Activated CD8-positive, alpha-beta T cell treated with anti-CD3 and anti-CD28 coated beads, Interleukin-2, amount 10 ng/mL, durations not matched to agents 7 days and 5 days (primary cell): ENCODE measurements around the gene DLX6. TPM values are rescaled to one million over a fixed set of nuclear protein-coding genes. Genes with fewer than 3 reads are reported as not detected.

Experiments used
- ATAC-seq: fragments of 150-1000 bp; cut with Tn5 transposase; one replicate; pipeline ENCODE4 v1.10.0; 2021; ENCODE audit warnings: moderate library complexity
- CTCF ChIA-PET: fragments of 350-600 bp; sonication (Branson Sonifier 250); formaldehyde crosslinking; loops from one replicate; lab custom pipeline; 2021; ENCODE audit warnings: antibody characterized with exemption; lab: Charles Lee
- POLR2A ChIA-PET: fragments of 350-600 bp; sonication (Branson Sonifier 250); formaldehyde crosslinking; loops from one replicate; lab custom pipeline; 2021; ENCODE audit warnings: antibody characterized with exemption; lab: Charles Lee
- DNase-seq: peaks from one replicate; pipeline ENCODE4 v3.0.0-alpha.2; 2020
- H3K27ac Mint-ChIP-seq: one replicate; pipeline ENCODE4 v1.8.0; 2021; ENCODE audit warnings: mild to moderate bottlenecking, mixed read lengths
- H3K27me3 Mint-ChIP-seq: one replicate; pipeline ENCODE4 v1.8.0; 2021; ENCODE audit warnings: low read depth, mixed read lengths
- H3K36me3 Mint-ChIP-seq: one replicate; pipeline ENCODE4 v1.8.0; 2021; ENCODE audit warnings: low read depth, mixed read lengths
- H3K4me1 Mint-ChIP-seq: one replicate; pipeline ENCODE4 v1.8.0; 2021; ENCODE audit warnings: low read depth, mixed read lengths
- H3K4me3 Mint-ChIP-seq: one replicate; pipeline ENCODE4 v1.8.0; 2021; ENCODE audit warnings: mild to moderate bottlenecking, mixed read lengths
- H3K9me3 Mint-ChIP-seq: one replicate; pipeline ENCODE4 v1.8.0; 2022; ENCODE audit warnings: mixed read lengths; ENCODE audit not compliant: insufficient read depth
- total RNA-seq, 2 experiments: library from RNA; stranded (reverse); gene quantifications; one replicate each; pipeline ENCODE4 v1.2.3, GENCODE V29; 2021

DLX6 gene
- total RNA-seq: not detected

DNA sequence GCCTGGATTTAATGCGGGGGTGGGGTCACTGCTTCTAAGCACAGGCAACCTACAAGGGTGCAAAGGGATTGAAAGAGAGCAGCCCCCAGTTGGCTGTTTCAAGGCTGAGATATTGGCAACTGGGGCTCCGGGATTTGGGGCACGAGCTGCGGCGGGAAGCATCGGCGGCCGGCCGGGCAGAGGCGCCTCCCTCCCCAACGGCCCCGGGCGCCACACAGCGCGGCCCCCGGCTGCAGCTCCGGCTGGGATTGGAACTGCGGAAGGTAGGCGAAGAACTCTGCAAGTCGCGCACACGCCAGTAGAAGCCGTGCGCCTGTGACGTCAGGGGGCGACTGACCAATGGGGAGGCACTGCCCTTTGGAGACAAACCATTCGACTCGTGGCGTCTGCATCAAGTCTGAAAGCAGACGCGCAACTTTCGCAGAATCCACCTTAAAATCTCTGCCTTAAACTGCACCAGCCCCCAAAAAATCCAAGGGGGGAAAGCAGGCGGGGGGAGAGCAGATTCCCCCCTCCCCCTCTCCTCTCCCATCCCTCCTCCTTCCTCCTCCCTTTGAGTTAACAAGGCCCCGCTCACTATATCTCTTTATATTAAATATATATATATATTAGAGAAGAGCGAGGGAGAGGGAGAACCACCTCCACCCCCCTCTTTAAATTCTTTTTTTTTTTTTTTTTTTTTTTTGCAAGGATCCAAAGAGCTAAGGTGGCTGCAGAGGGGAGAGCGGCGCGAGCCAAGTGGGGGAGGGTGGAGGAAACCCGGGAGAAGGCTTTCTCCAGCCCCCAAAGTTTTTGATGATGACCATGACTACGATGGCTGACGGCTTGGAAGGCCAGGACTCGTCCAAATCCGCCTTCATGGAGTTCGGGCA is at the start of gene DLX6:
DLX6 (plus strand) TSS at position 371 of the 872 bp plus-strand sequence; CDS start at position 796, 425 bp downstream.
- DNase-seq (peak; percentile 41), ATAC-seq (peak; percentile 45)
- Mint-ChIP-seq H3K4me1 (peaks cover 12% of the 10 kb centered on the region), H3K36me3 (peaks cover 3% of the 10 kb centered on the region), H3K9me3 (no peaks in the 10 kb centered on the region), H3K4me3 (peak within 1 kb of the TSS; percentile 57), H3K27me3 (peaks cover 79% of the 10 kb centered on the region), H3K27ac (no peak within 1 kb of the TSS)
- CTCF ChIA-PET: interaction anchor here (1.8 kb wide), 1 partner anchor 22 kb away, joined by 7 read pairs; no protein-coding TSS in a partner anchor
- POLR2A ChIA-PET: interaction anchor here (0.6 to 1.2 kb wide), 4 partner anchors 16 to 1739 kb away, joined by 3 read pairs; partner anchors contain the start of gene SDHAF3

DNA sequence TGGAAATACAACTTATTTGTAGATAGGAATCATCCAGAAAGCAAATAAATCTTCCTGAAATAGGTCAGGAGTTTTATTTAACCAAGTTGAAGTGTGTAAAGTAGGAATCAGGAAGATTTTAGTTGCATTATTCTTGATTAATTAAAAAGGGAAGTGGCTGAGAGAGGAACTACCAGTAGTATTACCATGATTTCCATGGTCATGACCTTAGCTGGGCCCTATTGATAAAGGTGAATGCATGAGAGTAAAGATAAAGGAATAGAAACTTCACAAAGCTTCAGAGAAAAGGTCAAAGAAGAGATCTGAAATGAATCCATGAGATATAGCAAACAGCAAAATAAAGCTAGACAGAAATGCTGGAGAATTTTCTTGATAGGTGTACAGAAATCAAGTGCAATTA is 46.2 kb upstream of the DLX6 start:
- peaks cover 9% of the 10 kb centered on the region for H3K27me3 Mint-ChIP-seq
- no peaks in the 10 kb centered on the region for H3K9me3 Mint-ChIP-seq
- POLR2A ChIA-PET: no interaction called here
- H3K27ac Mint-ChIP-seq: no peak overlapping the region
- no peak overlapping the region for H3K4me3 Mint-ChIP-seq
- no peaks in the 10 kb centered on the region for H3K36me3 Mint-ChIP-seq
- DNase-seq: no peak
- CTCF ChIA-PET: no interaction called here
- no peak for ATAC-seq
- no peaks in the 10 kb centered on the region for H3K4me1 Mint-ChIP-seq

DNA sequence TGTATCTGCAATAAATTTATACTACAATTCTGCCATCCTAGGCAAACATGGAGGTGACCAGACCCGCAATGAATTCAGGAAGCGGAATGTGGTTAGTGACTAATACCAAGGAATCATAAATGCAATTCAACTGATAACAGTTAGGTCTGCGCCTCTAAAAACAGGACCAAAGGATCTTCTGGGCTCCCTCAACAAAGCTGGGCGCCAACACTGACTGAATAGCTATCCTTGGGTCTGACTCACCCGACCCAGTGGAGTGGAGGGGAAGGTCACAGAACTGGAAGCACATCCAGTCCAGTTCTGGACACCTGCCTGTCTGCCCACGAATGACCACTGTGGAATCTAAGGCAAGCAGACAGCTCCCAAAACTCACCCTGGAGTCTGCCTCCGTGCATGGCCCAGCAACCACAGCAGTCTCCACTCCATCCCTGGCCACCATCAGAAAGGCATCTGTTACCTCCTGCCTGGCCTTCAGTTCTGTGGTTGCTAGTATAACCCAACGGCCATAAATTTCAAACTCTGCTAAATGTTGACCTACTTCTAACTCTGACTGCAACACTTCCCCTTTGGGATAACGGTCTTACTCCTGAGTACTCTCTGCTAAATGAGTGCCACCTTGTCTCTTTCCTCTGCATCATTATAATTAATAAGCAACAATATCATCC is 43.0 kb upstream of the DLX6 start:
- no peak overlapping the region for H3K27ac Mint-ChIP-seq
- H3K27me3 Mint-ChIP-seq: peaks cover 12% of the 10 kb centered on the region
- ChIA-PET CTCF (no interaction called here), POLR2A (interaction anchor here (0.6 kb wide), 1 partner anchor 414 kb away, joined by 3 read pairs; no protein-coding TSS in a partner anchor)
- no peaks in the 10 kb centered on the region for H3K36me3 Mint-ChIP-seq
- H3K9me3 Mint-ChIP-seq: no peaks in the 10 kb centered on the region
- ATAC-seq (no peak), DNase-seq (no peak)
- no peak overlapping the region for H3K4me3 Mint-ChIP-seq
- H3K4me1 Mint-ChIP-seq: no peaks in the 10 kb centered on the region

DNA sequence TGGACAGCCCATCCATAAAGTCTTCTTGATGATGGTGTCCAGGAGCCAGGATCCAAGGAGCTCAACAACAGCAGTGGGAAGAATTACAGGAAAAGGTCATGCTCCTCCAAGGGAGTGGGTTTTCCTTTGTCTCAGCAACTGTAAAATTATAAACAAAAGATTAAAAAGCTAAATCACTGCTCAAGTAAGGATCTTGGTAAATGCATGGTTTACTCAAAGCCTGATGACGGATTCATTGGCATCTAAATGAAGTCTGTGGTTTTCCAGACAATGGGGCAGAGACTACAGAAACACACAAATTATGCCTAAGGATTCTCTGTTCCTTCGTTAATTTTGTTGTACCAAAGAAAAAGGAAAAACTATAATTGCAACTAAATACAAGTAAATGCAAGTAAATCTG is 36.4 kb upstream of the DLX6 start:
- H3K27me3 Mint-ChIP-seq: peaks cover 16% of the 10 kb centered on the region
- ATAC-seq (no peak), DNase-seq (no peak)
- H3K27ac Mint-ChIP-seq: no peak overlapping the region
- no peaks in the 10 kb centered on the region for H3K9me3 Mint-ChIP-seq
- no peak overlapping the region for H3K4me3 Mint-ChIP-seq
- ChIA-PET CTCF (no interaction called here), POLR2A (interaction anchor here (0.6 kb wide), 1 partner anchor 80 kb away, joined by 3 read pairs; no protein-coding TSS in a partner anchor)
- H3K36me3 Mint-ChIP-seq: no peaks in the 10 kb centered on the region
- H3K4me1 Mint-ChIP-seq: no peaks in the 10 kb centered on the region

DNA sequence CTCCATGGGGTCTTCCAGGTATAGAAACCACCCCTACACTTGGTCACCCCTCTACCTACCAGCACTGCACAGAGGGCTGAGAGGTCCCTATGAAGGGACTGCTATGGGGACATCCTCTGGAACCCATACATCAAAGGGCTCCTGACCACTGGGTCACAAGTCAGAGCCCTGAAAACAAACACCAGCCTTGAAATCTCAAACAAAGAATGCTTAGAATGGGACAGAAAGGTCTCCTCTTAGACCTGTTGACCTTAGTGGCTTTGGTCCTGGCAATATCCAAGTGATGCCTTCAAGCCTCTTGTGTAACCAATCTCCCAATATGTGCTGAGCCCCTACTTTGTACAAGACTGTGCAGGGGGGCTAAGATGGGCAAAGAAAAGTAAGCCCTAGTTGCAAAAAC is 34.6 kb upstream of the DLX6 start:
- no peak overlapping the region for H3K4me3 Mint-ChIP-seq
- H3K27me3 Mint-ChIP-seq: peaks cover 16% of the 10 kb centered on the region
- H3K36me3 Mint-ChIP-seq: no peaks in the 10 kb centered on the region
- CTCF ChIA-PET: no interaction called here
- no peaks in the 10 kb centered on the region for H3K4me1 Mint-ChIP-seq
- no peak for ATAC-seq
- POLR2A ChIA-PET: no interaction called here
- no peaks in the 10 kb centered on the region for H3K9me3 Mint-ChIP-seq
- H3K27ac Mint-ChIP-seq: no peak overlapping the region
- DNase-seq: no peak

DNA sequence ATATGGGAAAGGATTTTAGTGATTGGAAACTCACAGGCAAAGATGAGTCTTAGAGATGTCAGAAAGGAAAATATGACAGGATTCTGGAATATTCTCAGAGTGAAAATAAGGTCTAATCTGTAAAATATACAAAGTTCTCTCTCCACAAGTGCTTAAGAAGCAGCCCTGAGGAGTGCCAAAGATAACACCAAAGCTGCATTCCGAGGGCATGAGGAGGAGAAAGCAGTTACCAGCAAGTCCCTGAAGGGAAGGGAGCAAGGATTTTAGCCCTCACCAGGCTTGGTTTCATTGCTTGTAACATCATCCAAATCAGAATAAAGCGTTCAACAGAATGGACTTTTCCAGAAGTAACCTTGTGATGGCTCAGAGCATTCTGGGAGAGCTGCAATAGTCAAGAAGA is 31.4 kb upstream of the DLX6 start:
- Mint-ChIP-seq H3K9me3 (no peaks in the 10 kb centered on the region), H3K27me3 (peaks cover 22% of the 10 kb centered on the region), H3K4me3 (no peak overlapping the region), H3K4me1 (no peaks in the 10 kb centered on the region), H3K27ac (no peak overlapping the region), H3K36me3 (no peaks in the 10 kb centered on the region)
- no peak for DNase-seq
- CTCF ChIA-PET: no interaction called here
- ATAC-seq: no peak
- POLR2A ChIA-PET: no interaction called here

DNA sequence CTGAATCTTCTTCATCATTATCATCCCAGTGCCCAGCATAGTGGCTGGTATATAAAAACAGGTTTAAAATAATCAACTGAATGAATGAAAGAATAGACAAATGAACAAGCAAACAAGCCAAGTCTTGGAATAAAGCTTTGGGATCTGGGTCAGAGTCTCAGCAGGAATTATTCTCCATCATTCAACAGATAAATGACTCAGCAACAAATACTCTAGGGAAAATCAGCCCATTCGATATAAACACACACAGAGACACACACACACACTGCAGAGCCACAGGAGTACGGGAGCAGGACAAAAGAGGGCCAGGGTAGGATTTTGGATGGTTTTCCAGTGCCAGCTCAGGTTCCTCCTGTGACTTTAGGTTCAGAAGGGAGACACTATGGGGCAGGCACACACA is 29.2 kb upstream of the DLX6 start:
- no peaks in the 10 kb centered on the region for H3K36me3 Mint-ChIP-seq
- H3K27me3 Mint-ChIP-seq: peaks cover 20% of the 10 kb centered on the region
- H3K4me3 Mint-ChIP-seq: no peak overlapping the region
- CTCF ChIA-PET: no interaction called here
- ATAC-seq: no peak
- no peaks in the 10 kb centered on the region for H3K4me1 Mint-ChIP-seq
- no peak for DNase-seq
- POLR2A ChIA-PET: no interaction called here
- H3K9me3 Mint-ChIP-seq: no peaks in the 10 kb centered on the region
- H3K27ac Mint-ChIP-seq: no peak overlapping the region

DNA sequence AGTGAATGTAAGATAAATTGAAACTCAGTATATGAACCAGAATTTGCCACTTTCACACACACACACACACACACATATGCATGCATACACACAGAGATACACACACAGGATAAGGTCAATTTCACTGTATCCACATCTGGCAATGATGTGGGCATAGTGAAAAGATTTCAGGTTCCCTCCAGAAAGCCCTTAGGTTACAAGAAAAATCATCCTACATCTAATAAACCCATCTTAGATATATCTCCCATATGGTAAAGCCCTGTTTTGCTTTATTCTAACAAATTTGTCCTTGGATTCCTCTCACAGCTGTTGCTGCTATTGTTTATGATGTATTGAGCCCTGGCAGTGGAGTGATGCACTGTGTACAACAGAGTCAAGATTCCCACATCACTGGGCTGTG is 27.9 kb upstream of the DLX6 start:
- no peaks in the 10 kb centered on the region for H3K36me3 Mint-ChIP-seq
- ChIA-PET CTCF (no interaction called here), POLR2A (no interaction called here)
- H3K4me3 Mint-ChIP-seq: no peak overlapping the region
- H3K27ac Mint-ChIP-seq: no peak overlapping the region
- DNase-seq (no peak), ATAC-seq (no peak)
- no peaks in the 10 kb centered on the region for H3K9me3 Mint-ChIP-seq
- no peaks in the 10 kb centered on the region for H3K4me1 Mint-ChIP-seq
- peaks cover 23% of the 10 kb centered on the region for H3K27me3 Mint-ChIP-seq

DNA sequence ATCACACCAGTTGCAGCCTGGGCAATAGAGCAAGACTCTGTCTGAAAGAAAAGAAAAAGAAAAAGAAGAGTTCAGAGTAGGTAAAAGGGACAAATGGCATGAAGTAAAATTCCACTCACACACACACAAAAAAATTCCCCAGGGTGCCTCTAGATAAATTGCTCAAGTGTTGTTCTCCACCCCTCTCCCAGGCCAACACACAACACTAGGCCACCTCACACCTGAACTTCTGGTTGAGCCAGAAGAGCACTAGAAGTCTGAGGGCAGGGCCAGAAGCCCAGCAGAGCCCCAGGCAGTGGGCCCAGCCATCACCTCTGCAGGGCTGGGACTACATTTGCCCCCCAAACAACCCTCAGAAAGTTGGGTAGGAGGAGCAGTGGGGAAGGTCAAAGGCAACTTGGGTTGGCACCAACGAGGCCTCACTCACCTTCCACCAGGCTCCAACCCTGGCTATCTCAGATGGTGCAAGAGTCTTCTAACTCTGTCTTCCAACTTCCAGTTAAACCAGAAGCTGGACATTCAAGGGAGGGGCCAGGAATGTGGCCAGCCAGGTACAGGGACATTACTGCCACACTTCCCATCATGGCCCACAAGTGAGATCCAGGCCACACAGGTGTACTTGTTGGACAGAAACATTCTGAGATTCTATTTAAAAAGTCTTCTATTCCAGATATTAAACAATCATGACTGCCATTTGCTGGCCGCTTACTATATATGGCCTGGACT is 25.6 kb upstream of the DLX6 start:
- H3K9me3 Mint-ChIP-seq: no peaks in the 10 kb centered on the region
- DNase-seq: no peak
- ChIA-PET POLR2A (no interaction called here), CTCF (no interaction called here)
- H3K4me3 Mint-ChIP-seq: no peak overlapping the region
- no peak for ATAC-seq
- H3K27me3 Mint-ChIP-seq: peaks cover 24% of the 10 kb centered on the region
- H3K36me3 Mint-ChIP-seq: no peaks in the 10 kb centered on the region
- H3K4me1 Mint-ChIP-seq: no peaks in the 10 kb centered on the region
- no peak overlapping the region for H3K27ac Mint-ChIP-seq

DNA sequence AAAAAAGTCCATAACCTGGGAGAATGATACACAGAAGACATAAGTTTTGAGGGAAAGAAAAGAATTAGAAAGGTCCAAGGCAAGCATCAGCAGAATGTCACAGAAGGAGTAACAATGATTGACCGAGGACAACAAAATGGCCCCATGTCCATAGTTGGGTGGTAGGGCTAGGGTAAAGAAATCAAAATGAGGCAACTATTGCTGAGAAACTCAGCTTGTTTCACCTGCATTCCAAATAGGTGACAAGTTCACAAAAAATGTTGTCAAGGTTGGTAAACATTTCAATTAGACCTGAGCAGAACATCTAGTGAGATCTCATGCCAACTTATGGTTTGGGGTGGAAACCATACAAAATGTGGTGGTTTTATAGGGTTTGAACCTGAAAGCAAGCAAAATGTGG is 22.8 kb upstream of the DLX6 start:
- Mint-ChIP-seq H3K4me1 (no peaks in the 10 kb centered on the region), H3K4me3 (no peak overlapping the region), H3K27me3 (peaks cover 33% of the 10 kb centered on the region), H3K9me3 (no peaks in the 10 kb centered on the region), H3K27ac (no peak overlapping the region), H3K36me3 (no peaks in the 10 kb centered on the region)
- CTCF ChIA-PET: no interaction called here
- no peak for ATAC-seq
- no peak for DNase-seq
- POLR2A ChIA-PET: no interaction called here

DNA sequence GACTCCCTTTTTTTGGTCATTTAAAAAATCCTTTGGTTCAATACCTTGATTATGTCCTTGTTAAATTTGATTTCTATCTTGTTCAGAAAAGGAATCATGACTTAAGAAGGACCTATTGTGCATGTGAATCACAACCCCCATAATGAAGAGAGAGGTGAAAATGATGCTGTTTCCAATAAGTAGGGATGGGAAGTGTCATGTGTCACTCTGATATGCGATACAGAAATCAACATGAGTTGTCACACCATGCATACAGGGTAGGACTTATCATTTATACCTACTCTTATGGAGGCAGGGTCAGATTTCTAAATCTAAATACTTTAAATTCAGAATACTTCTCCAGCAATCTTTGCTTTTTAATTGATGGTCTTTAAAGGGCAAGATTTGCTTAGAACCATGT is 19.4 kb upstream of the DLX6 start:
- H3K27me3 Mint-ChIP-seq: peaks cover 55% of the 10 kb centered on the region
- ChIA-PET POLR2A (no interaction called here), CTCF (interaction anchor here (1.2 kb wide), 1 partner anchor 13 kb away, joined by 3 read pairs; no protein-coding TSS in a partner anchor)
- ATAC-seq: no peak
- DNase-seq: no peak
- H3K36me3 Mint-ChIP-seq: no peaks in the 10 kb centered on the region
- no peaks in the 10 kb centered on the region for H3K4me1 Mint-ChIP-seq
- no peak overlapping the region for H3K27ac Mint-ChIP-seq
- H3K4me3 Mint-ChIP-seq: no peak overlapping the region
- H3K9me3 Mint-ChIP-seq: no peaks in the 10 kb centered on the region
